SK-N-SH (cell line): Measurements from ENCODE around the gene ANAPC16. TPM values are rescaled to one million over a fixed set of nuclear protein-coding genes. Genes with fewer than 3 reads are reported as not detected.

Source experiments
- CTCF ChIA-PET: fragments of 300-600, 350-600 bp; formaldehyde crosslinking; extraction: SDS; loops from one replicate; lab custom pipeline; 2021; lab: Yijun Ruan, JAX
- POLR2A ChIA-PET: fragments of 350-600 bp; sonication (Branson Sonifier 250); formaldehyde crosslinking; extraction: SDS; loops from one replicate; lab custom pipeline; 2020; ENCODE audit warnings: antibody characterized with exemption, inconsistent platforms; lab: Yijun Ruan, JAX
- DNase-seq: peaks from one replicate; pipeline ENCODE4 v3.0.0; 2012
- H2AFZ ChIP-seq: fragments of 200-600 bp; sonication (generic); 2 replicates; pipeline ENCODE4 v1.8.1; 2016; ENCODE audit warnings: antibody characterized with exemption, mild to moderate bottlenecking, low read depth
- H3F3A ChIP-seq: fragments of 200-600 bp; sonication (generic); replicated peaks from 2 replicates; pipeline ENCODE3; 2016; ENCODE audit warnings: antibody characterized with exemption, mild to moderate bottlenecking; ENCODE audit not compliant: insufficient read depth
- H3K27ac ChIP-seq, 2 experiments: fragments of 200-500 bp in 1 of 2; fragments of 200-600 bp in 1 of 2; sonication (Bioruptor generic) in 1 of 2; sonication (generic), shearing (Covaris generic) in 1 of 2; 2 replicates each; pipeline versions ENCODE4 v1.5.1 to v1.6.1; 2014 to 2016; ENCODE audit warnings: low read depth in 2 of 2, inconsistent platforms in 1 of 2, low read length in 1 of 2, mild to moderate bottlenecking in 1 of 2, mixed read lengths in 1 of 2
- H3K27me3 ChIP-seq: fragments of 200-600 bp; sonication (generic), shearing (Covaris generic); 2 replicates; pipeline ENCODE4 v1.6.1; 2016; ENCODE audit warnings: mixed run types; ENCODE audit not compliant: insufficient read depth
- H3K36me3 ChIP-seq, 2 experiments: fragments of 200-500 bp in 1 of 2; fragments of 200-600 bp in 1 of 2; sonication (Bioruptor generic) in 1 of 2; sonication (generic) in 1 of 2; replicated peaks in 1 of 2; 2 replicates each; pipeline versions ENCODE3 to v1.5.1; 2014 to 2016; ENCODE audit warnings: low read length in 1 of 2, mild to moderate bottlenecking in 1 of 2; ENCODE audit not compliant: insufficient read depth in 2 of 2, control insufficient read depth in 1 of 2
- H3K4me1 ChIP-seq, 2 experiments: fragments of 200-500 bp in 1 of 2; fragments of 200-600 bp in 1 of 2; sonication (Bioruptor generic) in 1 of 2; sonication (generic), shearing (Covaris generic) in 1 of 2; 2 replicates each; pipeline versions ENCODE4 v1.5.1 to v1.6.1; 2014 to 2016; ENCODE audit warnings: low read depth in 1 of 2, low read length in 1 of 2, mixed run types in 1 of 2; ENCODE audit not compliant: insufficient read depth in 2 of 2, control insufficient read depth in 1 of 2
- H3K4me2 ChIP-seq: fragments of 200-600 bp; sonication (generic), shearing (Covaris generic); 2 replicates; pipeline ENCODE4 v1.6.1; 2017; ENCODE audit warnings: mixed run types
- H3K4me3 ChIP-seq, 2 experiments: fragments of 200-500 bp in 1 of 2; fragments of 200-600 bp in 1 of 2; sonication (Bioruptor generic) in 1 of 2; sonication (generic), shearing (Covaris generic) in 1 of 2; 2 replicates each; pipeline versions ENCODE4 v1.5.1 to v1.8.1; 2014 to 2016; ENCODE audit warnings: low read depth in 2 of 2, inconsistent platforms in 1 of 2, low read length in 1 of 2, mild to moderate bottlenecking in 1 of 2, mixed read lengths in 1 of 2, moderate library complexity in 1 of 2
- H3K79me2 ChIP-seq: fragments of 200-600 bp; sonication (generic); 2 replicates; pipeline ENCODE4 v1.8.1; 2017; ENCODE audit warnings: mild to moderate bottlenecking; ENCODE audit not compliant: insufficient read depth
- H3K9ac ChIP-seq: fragments of 200-600 bp; sonication (generic); 2 replicates; pipeline ENCODE4 v1.6.1; 2017; ENCODE audit warnings: mixed run types
- H3K9me2 ChIP-seq: fragments of 200-600 bp; sonication (generic); 2 replicates; pipeline ENCODE4 v1.6.1; 2017; ENCODE audit warnings: mixed run types
- H3K9me3 ChIP-seq: fragments of 200-600 bp; sonication (generic); 2 replicates; pipeline ENCODE4 v1.6.1; 2017; ENCODE audit warnings: mixed run types, mild to moderate bottlenecking, moderate library complexity
- H4K20me1 ChIP-seq: fragments of 200-600 bp; sonication (generic); 2 replicates; pipeline ENCODE4 v1.6.1; 2017; ENCODE audit warnings: mild to moderate bottlenecking, mixed run types; ENCODE audit not compliant: insufficient read depth
- CHD2 ChIP-seq: fragments of 150-350 bp; IDR thresholded peaks from 2 replicates; pipeline ENCODE4 v1.6.1; 2018; ENCODE audit warnings: low read length; ENCODE audit not compliant: partially characterized antibody
- FOXJ3 ChIP-seq: sonication (generic); formaldehyde crosslinking; IDR thresholded peaks from 2 replicates; pipeline ENCODE4 v1.5.1; 2020; ENCODE audit warnings: mild to moderate bottlenecking, missing genetic modification reagents
- FOXM1 ChIP-seq: IDR thresholded peaks from 2 replicates; pipeline ENCODE4 v1.4.0; 2012; ENCODE audit warnings: low read depth, mild to moderate bottlenecking
- GATA2 ChIP-seq: sonication (generic); formaldehyde crosslinking; IDR thresholded peaks from 2 replicates; pipeline ENCODE4 v1.5.0; 2020; ENCODE audit warnings: mild to moderate bottlenecking, missing genetic modification reagents
- JUND ChIP-seq: IDR thresholded peaks from 2 replicates; pipeline ENCODE4 v1.4.0; 2012
- MEF2A ChIP-seq: IDR thresholded peaks from 2 replicates; pipeline ENCODE4 v1.4.0; 2012; ENCODE audit warnings: low read depth, borderline replicate concordance
- RCOR1 ChIP-seq: fragments of 150-350 bp; IDR thresholded peaks from 2 replicates; pipeline ENCODE4 v1.6.1; 2017; ENCODE audit warnings: antibody characterized with exemption, low read length
- TAF1 ChIP-seq: IDR thresholded peaks from 2 replicates; pipeline ENCODE4 v1.6.1; 2012; ENCODE audit warnings: low read depth, mild to moderate bottlenecking, low read length, moderate library complexity, borderline replicate concordance
- TCF12 ChIP-seq: IDR thresholded peaks from 2 replicates; pipeline ENCODE4 v1.4.0; 2012
- TEAD4 ChIP-seq: IDR thresholded peaks from 2 replicates; pipeline ENCODE4 v1.4.0; 2012; ENCODE audit warnings: mild to moderate bottlenecking, borderline replicate concordance; ENCODE audit not compliant: insufficient read depth
- WGBS: methylation state at CpG from one replicate; pipeline ENCODE4 v1.1.6; 2017; ENCODE audit warnings: low lambda C conversion rate; 5-methylcytosine and 5-hydroxymethylcytosine counted together
- polyA plus RNA-seq, 3 experiments: library from polyadenylated mRNA; depleted of rRNA; stranded (reverse); fragments of >200 nt; gene quantifications; 2 replicates each; pipeline ENCODE4 v1.2.3, GENCODE V29; 2012
- TF ChIP-seq, protein P1 (sequence below): fragments of 200-600 bp; sonication (generic); IDR thresholded peaks from 2 replicates; pipeline ENCODE4 v1.6.1; 2017; ENCODE audit warnings: antibody characterized with exemption, mild to moderate bottlenecking, moderate library complexity
- TF ChIP-seq, protein P2 (sequence below): fragments of 150-350 bp; IDR thresholded peaks from 2 replicates; pipeline ENCODE4 v1.6.1; 2016; ENCODE audit warnings: mild to moderate bottlenecking, low read depth, low read length
- TF ChIP-seq, protein P3 (sequence below): IDR thresholded peaks from 2 replicates; pipeline ENCODE4 v1.6.1; 2012; ENCODE audit warnings: mild to moderate bottlenecking, low read depth, low read length, moderate library complexity

ANAPC16 gene
- polyA plus RNA-seq, 1 of the 3 experiments (the other 2 are of a cell fraction), result 45.2 TPM

DNA sequence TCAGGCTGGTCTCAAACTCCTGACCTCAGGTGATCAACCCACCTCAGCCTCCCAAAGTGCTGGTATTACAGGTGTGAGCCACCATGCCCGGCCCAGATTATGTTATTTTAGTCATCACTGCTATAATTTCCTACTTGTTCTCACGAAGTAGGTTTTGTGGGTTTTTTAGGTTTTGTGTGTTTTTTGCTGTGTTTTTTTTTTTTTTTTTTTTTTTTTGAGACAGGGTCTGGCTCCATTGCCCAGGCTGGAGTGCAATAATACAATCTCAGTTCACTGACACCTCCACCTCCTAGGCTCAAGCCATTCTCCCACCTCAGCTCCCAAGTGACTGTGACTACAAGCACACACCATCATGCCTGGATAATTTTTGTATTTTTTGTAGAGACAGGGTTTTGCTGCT lies 20.9 kb upstream of the ANAPC16 start:
- ChIA-PET CTCF (interaction anchor here (0.8 kb wide), 1 partner anchor 69 kb away, joined by 3 read pairs; no protein-coding TSS in a partner anchor), POLR2A (no interaction called here)
- peaks cover 0 to 2% of the 10 kb centered on the region in 2 experiments; a peak in 1 of 4 replicates for H3K4me1 ChIP-seq
- no peaks in the 10 kb centered on the region for H3K9me3 ChIP-seq
- no peak overlapping the region for H3K4me2 ChIP-seq
- no peaks in the 10 kb centered on the region for H3K9me2 ChIP-seq
- no peak overlapping the region for H2AFZ ChIP-seq
- no peaks in the 10 kb centered on the region for H3K79me2 ChIP-seq
- peaks cover 0 to 35% of the 10 kb centered on the region in 2 experiments for H3K36me3 ChIP-seq
- no peak overlapping the region for H3K4me3 ChIP-seq
- H4K20me1 ChIP-seq, result no peaks in the 10 kb centered on the region
- H3K27ac ChIP-seq, result no peak overlapping the region
- TF ChIP-seq GATA2 (CRISPR knock-in tag) (no peak), CHD2 (no peak), TEAD4 (no peak), RCOR1 (no peak), FOXJ3 (CRISPR knock-in tag) (no peak), TAF1 (no peak), MEF2A (no peak), FOXM1 (no peak), TCF12 (no peak), JUND (no peak)
- TF ChIP-seq, protein P1, sequence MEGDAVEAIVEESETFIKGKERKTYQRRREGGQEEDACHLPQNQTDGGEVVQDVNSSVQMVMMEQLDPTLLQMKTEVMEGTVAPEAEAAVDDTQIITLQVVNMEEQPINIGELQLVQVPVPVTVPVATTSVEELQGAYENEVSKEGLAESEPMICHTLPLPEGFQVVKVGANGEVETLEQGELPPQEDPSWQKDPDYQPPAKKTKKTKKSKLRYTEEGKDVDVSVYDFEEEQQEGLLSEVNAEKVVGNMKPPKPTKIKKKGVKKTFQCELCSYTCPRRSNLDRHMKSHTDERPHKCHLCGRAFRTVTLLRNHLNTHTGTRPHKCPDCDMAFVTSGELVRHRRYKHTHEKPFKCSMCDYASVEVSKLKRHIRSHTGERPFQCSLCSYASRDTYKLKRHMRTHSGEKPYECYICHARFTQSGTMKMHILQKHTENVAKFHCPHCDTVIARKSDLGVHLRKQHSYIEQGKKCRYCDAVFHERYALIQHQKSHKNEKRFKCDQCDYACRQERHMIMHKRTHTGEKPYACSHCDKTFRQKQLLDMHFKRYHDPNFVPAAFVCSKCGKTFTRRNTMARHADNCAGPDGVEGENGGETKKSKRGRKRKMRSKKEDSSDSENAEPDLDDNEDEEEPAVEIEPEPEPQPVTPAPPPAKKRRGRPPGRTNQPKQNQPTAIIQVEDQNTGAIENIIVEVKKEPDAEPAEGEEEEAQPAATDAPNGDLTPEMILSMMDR, result no peak
- TF ChIP-seq, protein P2, sequence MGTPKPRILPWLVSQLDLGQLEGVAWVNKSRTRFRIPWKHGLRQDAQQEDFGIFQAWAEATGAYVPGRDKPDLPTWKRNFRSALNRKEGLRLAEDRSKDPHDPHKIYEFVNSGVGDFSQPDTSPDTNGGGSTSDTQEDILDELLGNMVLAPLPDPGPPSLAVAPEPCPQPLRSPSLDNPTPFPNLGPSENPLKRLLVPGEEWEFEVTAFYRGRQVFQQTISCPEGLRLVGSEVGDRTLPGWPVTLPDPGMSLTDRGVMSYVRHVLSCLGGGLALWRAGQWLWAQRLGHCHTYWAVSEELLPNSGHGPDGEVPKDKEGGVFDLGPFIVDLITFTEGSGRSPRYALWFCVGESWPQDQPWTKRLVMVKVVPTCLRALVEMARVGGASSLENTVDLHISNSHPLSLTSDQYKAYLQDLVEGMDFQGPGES, result no peak
- TF ChIP-seq, protein P3, sequence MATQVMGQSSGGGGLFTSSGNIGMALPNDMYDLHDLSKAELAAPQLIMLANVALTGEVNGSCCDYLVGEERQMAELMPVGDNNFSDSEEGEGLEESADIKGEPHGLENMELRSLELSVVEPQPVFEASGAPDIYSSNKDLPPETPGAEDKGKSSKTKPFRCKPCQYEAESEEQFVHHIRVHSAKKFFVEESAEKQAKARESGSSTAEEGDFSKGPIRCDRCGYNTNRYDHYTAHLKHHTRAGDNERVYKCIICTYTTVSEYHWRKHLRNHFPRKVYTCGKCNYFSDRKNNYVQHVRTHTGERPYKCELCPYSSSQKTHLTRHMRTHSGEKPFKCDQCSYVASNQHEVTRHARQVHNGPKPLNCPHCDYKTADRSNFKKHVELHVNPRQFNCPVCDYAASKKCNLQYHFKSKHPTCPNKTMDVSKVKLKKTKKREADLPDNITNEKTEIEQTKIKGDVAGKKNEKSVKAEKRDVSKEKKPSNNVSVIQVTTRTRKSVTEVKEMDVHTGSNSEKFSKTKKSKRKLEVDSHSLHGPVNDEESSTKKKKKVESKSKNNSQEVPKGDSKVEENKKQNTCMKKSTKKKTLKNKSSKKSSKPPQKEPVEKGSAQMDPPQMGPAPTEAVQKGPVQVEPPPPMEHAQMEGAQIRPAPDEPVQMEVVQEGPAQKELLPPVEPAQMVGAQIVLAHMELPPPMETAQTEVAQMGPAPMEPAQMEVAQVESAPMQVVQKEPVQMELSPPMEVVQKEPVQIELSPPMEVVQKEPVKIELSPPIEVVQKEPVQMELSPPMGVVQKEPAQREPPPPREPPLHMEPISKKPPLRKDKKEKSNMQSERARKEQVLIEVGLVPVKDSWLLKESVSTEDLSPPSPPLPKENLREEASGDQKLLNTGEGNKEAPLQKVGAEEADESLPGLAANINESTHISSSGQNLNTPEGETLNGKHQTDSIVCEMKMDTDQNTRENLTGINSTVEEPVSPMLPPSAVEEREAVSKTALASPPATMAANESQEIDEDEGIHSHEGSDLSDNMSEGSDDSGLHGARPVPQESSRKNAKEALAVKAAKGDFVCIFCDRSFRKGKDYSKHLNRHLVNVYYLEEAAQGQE, result no peak
- H3K9ac ChIP-seq, result no peak overlapping the region
- peaks cover 4% of the 10 kb centered on the region for H3F3A ChIP-seq
- no peak for DNase-seq
- WGBS, result 90% methylated on average over 2 of the region's 2 CpGs
- no peaks in the 10 kb centered on the region for H3K27me3 ChIP-seq
